HepG2 (cell line): ENCODE results near the gene LMTK2. TPM values are rescaled to one million over a fixed set of nuclear protein-coding genes. Genes with fewer than 3 reads are reported as not detected.

Experiments used
- ATAC-seq: fragments of 200-7000 bp; cut with Tn5 transposase; 3 replicates; pipeline ENCODE4 v1.9.1; 2020; ENCODE audit warnings: mild to moderate bottlenecking, moderate library complexity
- BruUV-seq: library from RNA; stranded (reverse); fragments of 400-500 nt; replicated peaks from 2 replicates; lab custom pipeline; 2021; lab: Mats Ljungman, UMichigan
- CTCF ChIA-PET: fragments of 300-600 bp; formaldehyde crosslinking; extraction: SDS; loops from one replicate; lab custom pipeline; 2021; ENCODE audit warnings: low total read pairs, inconsistent platforms, low intra/inter-chr PET ratio; lab: Yijun Ruan, JAX
- POLR2A ChIA-PET: fragments of 350-600 bp; sonication (Branson Sonifier 250); formaldehyde crosslinking; loops from one replicate; lab custom pipeline; 2020; ENCODE audit warnings: antibody characterized with exemption, inconsistent platforms; lab: Yijun Ruan, JAX
- DNase-seq: peaks from one replicate; pipeline ENCODE4 v3.0.0-alpha.2; 2015; ENCODE audit warnings: low spot score
- FAIRE-seq: peaks from 3 replicates; lab custom pipeline; 2011; peaks lifted over from hg19 to GRCh38; lab: Jason Lieb, UNC
- H2AFZ ChIP-seq: one replicate; pipeline ENCODE4 v1.6.1; 2011; ENCODE audit warnings: low read length, inconsistent platforms
- H3K27ac ChIP-seq: fragments of 300-600 bp; 3 replicates; pipeline ENCODE4 v1.8.0; 2011; ENCODE audit warnings: mixed run types, mild to moderate bottlenecking, mixed read lengths, low read length, inconsistent platforms; ENCODE audit not compliant: insufficient read depth; ENCODE audit errors: extremely low read length
- H3K27me3 ChIP-seq, 2 experiments: fragments of 200-600 bp in 1 of 2; 2 replicates in 1 of 2; 3 replicates in 1 of 2; pipeline versions ENCODE4 v1.6.0 to v1.8.0; 2011; ENCODE audit warnings: low read length in 2 of 2, mild to moderate bottlenecking in 2 of 2, moderate library complexity in 2 of 2, inconsistent platforms in 1 of 2; ENCODE audit not compliant: insufficient read depth in 2 of 2, control insufficient read depth in 1 of 2
- H3K36me3 ChIP-seq, 2 experiments: fragments of 200-600 bp in 1 of 2; replicated peaks in 1 of 2; 2 replicates in 1 of 2; 3 replicates in 1 of 2; pipeline versions ENCODE4 v1.5.1 to v1.8.0; 2011; ENCODE audit warnings: low read length in 2 of 2, inconsistent platforms in 1 of 2; ENCODE audit not compliant: insufficient read depth in 2 of 2, control insufficient read depth in 1 of 2
- H3K4me1 ChIP-seq: 2 replicates; pipeline ENCODE4 v1.5.1; 2012; ENCODE audit warnings: low read length, inconsistent platforms; ENCODE audit not compliant: insufficient read depth
- H3K4me2 ChIP-seq: 2 replicates; pipeline ENCODE4 v1.6.0; 2011; ENCODE audit warnings: low read depth, low read length, inconsistent platforms
- H3K4me3 ChIP-seq, 3 experiments: fragments of 200-600 bp in 1 of 3; sonication (generic), shearing (Covaris generic) in 1 of 3; replicated peaks in 1 of 3; 2 replicates each; pipeline ENCODE4 v1.5.1; 2011 to 2016; ENCODE audit warnings: low read length in 3 of 3, inconsistent platforms in 2 of 3, low read depth in 2 of 3, mild to moderate bottlenecking in 2 of 3, control low read depth in 1 of 3, mixed read lengths in 1 of 3; ENCODE audit not compliant: insufficient read depth in 1 of 3
- H3K79me2 ChIP-seq: one replicate; pipeline ENCODE4 v1.6.1; 2011; ENCODE audit warnings: low read length, inconsistent platforms; ENCODE audit not compliant: insufficient read depth
- H3K9ac ChIP-seq: 2 replicates; pipeline ENCODE4 v1.6.0; 2011; ENCODE audit warnings: mild to moderate bottlenecking, low read depth, low read length, inconsistent platforms; ENCODE audit not compliant: insufficient read depth
- H3K9me3 ChIP-seq: 2 replicates; pipeline ENCODE4 v1.5.1; 2012; ENCODE audit warnings: mild to moderate bottlenecking, low read length
- H4K20me1 ChIP-seq: 2 replicates; pipeline ENCODE4 v1.6.0; 2011; ENCODE audit warnings: inconsistent platforms, mild to moderate bottlenecking, low read length, moderate library complexity; ENCODE audit not compliant: insufficient read depth
- FOXJ3 ChIP-seq: sonication (generic); formaldehyde crosslinking; IDR thresholded peaks from 2 replicates; pipeline ENCODE4 v1.4.0; 2020; ENCODE audit warnings: missing genetic modification reagents, mild to moderate bottlenecking, borderline replicate concordance
- GFI1 ChIP-seq: sonication (generic); formaldehyde crosslinking; IDR thresholded peaks from 2 replicates; pipeline ENCODE4 v1.5.0; 2020; ENCODE audit warnings: missing genetic modification reagents, mild to moderate bottlenecking, borderline replicate concordance
- GLI4 ChIP-seq: sonication (generic); formaldehyde crosslinking; IDR thresholded peaks from 2 replicates; pipeline ENCODE4 v1.5.1; 2020; ENCODE audit warnings: missing genetic modification reagents, mild to moderate bottlenecking, moderate library complexity, borderline replicate concordance
- MLLT10 ChIP-seq: sonication (generic); formaldehyde crosslinking; IDR thresholded peaks from 2 replicates; pipeline ENCODE4 v1.4.0; 2020; ENCODE audit warnings: missing genetic modification reagents
- TEAD2 ChIP-seq: sonication (generic); formaldehyde crosslinking; IDR thresholded peaks from 2 replicates; pipeline ENCODE4 v1.9.0; 2021; ENCODE audit warnings: missing genetic modification reagents
- ZNF296 ChIP-seq: sonication (generic); formaldehyde crosslinking; conservative IDR thresholded peaks from 2 replicates; pipeline ENCODE4 v1.5.0; 2020; ENCODE audit warnings: mild to moderate bottlenecking, missing genetic modification reagents
- WGBS: methylation state at CpG from one replicate; pipeline ENCODE4 v1.1.6; 2017; ENCODE audit warnings: low lambda C conversion rate; 5-methylcytosine and 5-hydroxymethylcytosine counted together
- in situ Hi-C: cut with HindIII; loops from 2 replicates; pipeline ENCODE4 v1.10.0; 2017; ENCODE audit warnings: low pct_unique_long_range_greater_than_20kb; ENCODE audit not compliant: extremely low pct_ligation_motif_present
- intact Hi-C: fragments of 100-400 bp; cut with micrococcal nuclease; formaldehyde crosslinking; loops from one replicate; pipeline ENCODE4 v1.10.0; 2022; ENCODE audit not compliant: unreplicated experiment
- polyA plus RNA-seq, 8 experiments: library from polyadenylated mRNA; depleted of rRNA in 3 of 8; stranded (reverse) in 7 of 8; unstranded in 1 of 8; fragments of >200 nt; fragmentation: Illumina TruSeq in 4 of 8; extraction: Trizol in 4 of 8; gene quantifications; 2 replicates each; pipeline versions ENCODE4 v1.2.1 to v1.2.3, GENCODE V29; 2011 to 2016; ENCODE audit warnings: low read depth in 4 of 8, missing spikeins in 1 of 8, mixed read lengths in 1 of 8; ENCODE audit not compliant: insufficient read depth in 1 of 8
- total RNA-seq, 5 experiments: library from RNA; depleted of rRNA; stranded (reverse); fragments of >200 nt; fragmentation: Illumina TruSeq; extraction: Trizol; gene quantifications; 2 replicates each; pipeline ENCODE4 v1.2.3, GENCODE V29; 2016; ENCODE audit warnings: low read depth in 1 of 5
- TF ChIP-seq, protein P1 (sequence below): IDR thresholded peaks from 2 replicates; pipeline ENCODE4 v1.6.1; 2016; ENCODE audit warnings: missing compliant biosample characterization, missing genetic modification reagents, borderline replicate concordance
- TF ChIP-seq, protein P2 (sequence below): sonication (generic); formaldehyde crosslinking; IDR thresholded peaks from 2 replicates; pipeline ENCODE4 v1.8.1; 2023; ENCODE audit warnings: missing genetic modification reagents, inconsistent platforms, borderline replicate concordance

The LMTK2 gene
- total and polyA plus RNA-seq, 2 of the 13 experiments (the other 11 are each of a cell fraction or from before 2014, with no cell fraction given) = 9.5 to 11.7 TPM

DNA sequence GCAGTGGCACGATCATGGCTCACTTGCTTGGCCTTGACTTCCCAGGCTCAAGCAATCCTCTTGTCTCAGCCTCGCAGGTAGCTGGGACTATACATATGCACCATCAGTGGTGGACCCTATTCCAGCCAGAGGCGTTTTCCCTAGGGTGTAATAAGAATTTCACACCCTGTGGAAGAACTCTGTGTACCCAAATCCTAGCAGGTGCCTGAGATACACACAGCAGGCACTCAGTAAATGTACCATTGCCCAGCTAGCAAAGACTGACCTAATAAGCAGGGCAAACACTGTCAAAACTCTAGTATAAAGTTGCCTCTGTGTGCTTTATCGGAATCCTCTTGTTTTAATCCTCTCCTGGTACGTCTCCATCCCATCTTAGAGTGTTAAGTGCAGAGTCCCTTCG, 70.9 kb downstream of the LMTK2 start:
- BruUV-seq = no TSS peak
- intact Hi-C loops (no loop called here), in situ Hi-C loops (no loop called here)
- FAIRE-seq = no peak
- Histone ChIP-seq H2AFZ (no peak overlapping the region), H3K4me2 (no peak overlapping the region), H3K27ac (no peak overlapping the region), H3K9ac (no peak overlapping the region), H3K9me3 (no peaks in the 10 kb centered on the region), H3K4me3 (no peak overlapping the region), H3K4me1 (no peaks in the 10 kb centered on the region), H3K27me3 (no peaks in the 10 kb centered on the region), H3K36me3 (peaks cover 17 to 59% of the 10 kb centered on the region in 2 experiments), H4K20me1 (no peaks in the 10 kb centered on the region), H3K79me2 (no peaks in the 10 kb centered on the region)
- POLR2A ChIA-PET = no interaction called here
- no peak for ATAC-seq
- DNase-seq = no peak
- WGBS = 96% methylated on average over 6 of the region's 6 CpGs
- CTCF ChIA-PET = no interaction called here
- TF ChIP-seq FOXJ3 (CRISPR knock-in tag) (no peak), ZNF296 (CRISPR knock-in tag) (no peak)
- TF ChIP-seq, protein P1, sequence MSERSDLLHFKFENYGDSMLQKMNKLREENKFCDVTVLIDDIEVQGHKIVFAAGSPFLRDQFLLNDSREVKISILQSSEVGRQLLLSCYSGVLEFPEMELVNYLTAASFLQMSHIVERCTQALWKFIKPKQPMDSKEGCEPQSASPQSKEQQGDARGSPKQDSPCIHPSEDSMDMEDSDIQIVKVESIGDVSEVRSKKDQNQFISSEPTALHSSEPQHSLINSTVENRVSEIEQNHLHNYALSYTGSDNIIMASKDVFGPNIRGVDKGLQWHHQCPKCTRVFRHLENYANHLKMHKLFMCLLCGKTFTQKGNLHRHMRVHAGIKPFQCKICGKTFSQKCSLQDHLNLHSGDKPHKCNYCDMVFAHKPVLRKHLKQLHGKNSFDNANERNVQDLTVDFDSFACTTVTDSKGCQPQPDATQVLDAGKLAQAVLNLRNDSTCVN (CRISPR knock-in tag) = no peak
- TF ChIP-seq, all 625 proteins: peak for 0

GRCh38 chr7:98178321-98178720, 71.7 kb downstream of the LMTK2 start:
- H3K4me3 ChIP-seq = no peak overlapping the region
- ChIA-PET POLR2A (no interaction called here), CTCF (no interaction called here)
- H3K27me3 ChIP-seq = no peaks in the 10 kb centered on the region
- no peak overlapping the region for H3K4me2 ChIP-seq
- H4K20me1 ChIP-seq = no peaks in the 10 kb centered on the region
- BruUV-seq = no TSS peak
- in situ Hi-C loops (no loop called here), intact Hi-C loops (no loop called here)
- peaks cover 15 to 54% of the 10 kb centered on the region in 2 experiments for H3K36me3 ChIP-seq
- DNase-seq (no peak), ATAC-seq (no peak), FAIRE-seq (no peak)
- H3K27ac ChIP-seq = no peak overlapping the region
- H3K9me3 ChIP-seq = no peaks in the 10 kb centered on the region
- H3K79me2 ChIP-seq = no peaks in the 10 kb centered on the region
- TF ChIP-seq, protein P2, sequence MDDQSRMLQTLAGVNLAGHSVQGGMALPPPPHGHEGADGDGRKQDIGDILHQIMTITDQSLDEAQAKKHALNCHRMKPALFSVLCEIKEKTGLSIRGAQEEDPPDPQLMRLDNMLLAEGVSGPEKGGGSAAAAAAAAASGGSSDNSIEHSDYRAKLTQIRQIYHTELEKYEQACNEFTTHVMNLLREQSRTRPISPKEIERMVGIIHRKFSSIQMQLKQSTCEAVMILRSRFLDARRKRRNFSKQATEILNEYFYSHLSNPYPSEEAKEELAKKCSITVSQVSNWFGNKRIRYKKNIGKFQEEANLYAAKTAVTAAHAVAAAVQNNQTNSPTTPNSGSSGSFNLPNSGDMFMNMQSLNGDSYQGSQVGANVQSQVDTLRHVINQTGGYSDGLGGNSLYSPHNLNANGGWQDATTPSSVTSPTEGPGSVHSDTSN = no peak
- no peak for TF ChIP-seq TEAD2
- no peak for TF ChIP-seq GFI1
- no peak for TF ChIP-seq MLLT10 (CRISPR knock-in tag)
- TF ChIP-seq GLI4 (CRISPR knock-in tag) = no peak
- no peak overlapping the region for H3K9ac ChIP-seq
- no peak overlapping the region for H2AFZ ChIP-seq
- 94% methylated on average over 13 of the region's 16 CpGs for WGBS
- no peaks in the 10 kb centered on the region for H3K4me1 ChIP-seq
